PFSK-1 (cell line): ENCODE measurements around the gene MAD1L1.

Experiments used
- FOXP2 ChIP-seq: optimal IDR thresholded peaks from 2 replicates; pipeline ENCODE3; 2011; ENCODE audit warnings: borderline replicate concordance, control low read depth, inconsistent platforms; ENCODE audit not compliant: insufficient read depth; ENCODE audit errors: extremely low read length, extremely low read depth
- POLR2AphosphoS5 ChIP-seq: IDR thresholded peaks from 2 replicates; pipeline ENCODE4 v1.6.1; 2012; ENCODE audit warnings: low read depth, mild to moderate bottlenecking, control low read depth, low read length, moderate library complexity
- SIN3A ChIP-seq: IDR thresholded peaks from 2 replicates; pipeline ENCODE4 v1.6.1; 2012; ENCODE audit warnings: mild to moderate bottlenecking, low read length, moderate library complexity, borderline replicate concordance; ENCODE audit not compliant: insufficient read depth
- TAF1 ChIP-seq: IDR thresholded peaks from 2 replicates; pipeline ENCODE4 v1.6.1; 2012; ENCODE audit warnings: low read length, control low read depth, borderline replicate concordance; ENCODE audit not compliant: insufficient read depth
- TF ChIP-seq, protein P1 (sequence below), 2 experiments: IDR thresholded peaks; 2 replicates each; pipeline versions ENCODE4 v1.6.1 to v1.8.0; 2011 to 2012; ENCODE audit warnings: low read depth in 2 of 2, low read length in 2 of 2, control low read depth in 1 of 2, inconsistent platforms in 1 of 2, mild to moderate bottlenecking in 1 of 2, moderate library complexity in 1 of 2; ENCODE audit not compliant: insufficient read depth in 1 of 2

Gene MAD1L1

DNA sequence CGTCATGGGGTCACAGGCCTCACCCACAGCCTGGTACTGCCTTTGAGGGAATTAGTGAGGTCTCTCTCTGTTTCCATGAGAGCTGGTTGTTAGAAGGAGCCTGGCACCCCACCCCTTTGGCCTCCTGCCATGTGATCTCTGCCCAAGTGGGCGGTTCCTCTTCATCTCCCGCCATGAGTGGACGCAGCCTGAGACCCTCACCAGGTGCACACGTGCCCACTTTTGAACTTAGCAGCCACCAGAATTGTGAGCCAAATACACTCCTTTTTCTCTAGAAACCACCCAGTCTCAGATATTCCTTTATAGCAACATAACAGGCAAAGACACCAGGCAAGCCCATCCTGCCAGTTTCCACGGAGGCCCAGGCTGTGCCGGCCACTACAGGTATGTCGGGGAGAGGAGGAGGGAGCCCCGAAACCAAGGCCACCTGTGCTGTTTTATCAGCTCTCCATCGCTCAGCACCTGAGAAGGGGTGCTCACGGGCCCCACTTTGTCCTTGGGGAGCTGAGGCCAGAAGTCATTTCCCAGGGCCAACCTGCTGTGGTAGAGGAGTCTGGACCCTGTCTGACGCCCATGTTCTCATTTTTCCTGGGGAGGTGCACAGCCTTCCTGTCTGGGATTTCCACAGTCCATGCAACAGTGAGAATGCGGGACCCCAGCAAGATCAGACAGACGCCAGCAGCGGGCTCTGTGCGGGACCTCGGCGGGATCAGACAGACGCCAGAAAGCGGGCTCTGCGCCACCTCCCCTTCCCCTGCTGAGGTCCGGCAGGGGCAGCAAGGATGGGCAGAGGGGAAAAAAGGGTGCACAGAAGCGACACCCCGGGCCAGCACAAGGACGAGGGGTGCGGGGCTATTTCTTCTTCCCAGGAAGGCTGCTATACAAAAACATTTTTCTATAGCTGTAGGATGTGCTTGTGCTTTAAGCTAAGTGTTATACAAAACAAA lies 342.2 kb downstream of the MAD1L1 start:
- TF ChIP-seq, protein P1, sequence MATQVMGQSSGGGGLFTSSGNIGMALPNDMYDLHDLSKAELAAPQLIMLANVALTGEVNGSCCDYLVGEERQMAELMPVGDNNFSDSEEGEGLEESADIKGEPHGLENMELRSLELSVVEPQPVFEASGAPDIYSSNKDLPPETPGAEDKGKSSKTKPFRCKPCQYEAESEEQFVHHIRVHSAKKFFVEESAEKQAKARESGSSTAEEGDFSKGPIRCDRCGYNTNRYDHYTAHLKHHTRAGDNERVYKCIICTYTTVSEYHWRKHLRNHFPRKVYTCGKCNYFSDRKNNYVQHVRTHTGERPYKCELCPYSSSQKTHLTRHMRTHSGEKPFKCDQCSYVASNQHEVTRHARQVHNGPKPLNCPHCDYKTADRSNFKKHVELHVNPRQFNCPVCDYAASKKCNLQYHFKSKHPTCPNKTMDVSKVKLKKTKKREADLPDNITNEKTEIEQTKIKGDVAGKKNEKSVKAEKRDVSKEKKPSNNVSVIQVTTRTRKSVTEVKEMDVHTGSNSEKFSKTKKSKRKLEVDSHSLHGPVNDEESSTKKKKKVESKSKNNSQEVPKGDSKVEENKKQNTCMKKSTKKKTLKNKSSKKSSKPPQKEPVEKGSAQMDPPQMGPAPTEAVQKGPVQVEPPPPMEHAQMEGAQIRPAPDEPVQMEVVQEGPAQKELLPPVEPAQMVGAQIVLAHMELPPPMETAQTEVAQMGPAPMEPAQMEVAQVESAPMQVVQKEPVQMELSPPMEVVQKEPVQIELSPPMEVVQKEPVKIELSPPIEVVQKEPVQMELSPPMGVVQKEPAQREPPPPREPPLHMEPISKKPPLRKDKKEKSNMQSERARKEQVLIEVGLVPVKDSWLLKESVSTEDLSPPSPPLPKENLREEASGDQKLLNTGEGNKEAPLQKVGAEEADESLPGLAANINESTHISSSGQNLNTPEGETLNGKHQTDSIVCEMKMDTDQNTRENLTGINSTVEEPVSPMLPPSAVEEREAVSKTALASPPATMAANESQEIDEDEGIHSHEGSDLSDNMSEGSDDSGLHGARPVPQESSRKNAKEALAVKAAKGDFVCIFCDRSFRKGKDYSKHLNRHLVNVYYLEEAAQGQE (IDR thresholded peaks at IDR 0.05; ENCODE audit: insufficient read depth in 1 of 2, low read depth in 2 of 2, low read length in 2 of 2): no peak
- TF ChIP-seq TAF1 (no peak), SIN3A (no peak), FOXP2 (no peak), POLR2AphosphoS5 (no peak)

DNA sequence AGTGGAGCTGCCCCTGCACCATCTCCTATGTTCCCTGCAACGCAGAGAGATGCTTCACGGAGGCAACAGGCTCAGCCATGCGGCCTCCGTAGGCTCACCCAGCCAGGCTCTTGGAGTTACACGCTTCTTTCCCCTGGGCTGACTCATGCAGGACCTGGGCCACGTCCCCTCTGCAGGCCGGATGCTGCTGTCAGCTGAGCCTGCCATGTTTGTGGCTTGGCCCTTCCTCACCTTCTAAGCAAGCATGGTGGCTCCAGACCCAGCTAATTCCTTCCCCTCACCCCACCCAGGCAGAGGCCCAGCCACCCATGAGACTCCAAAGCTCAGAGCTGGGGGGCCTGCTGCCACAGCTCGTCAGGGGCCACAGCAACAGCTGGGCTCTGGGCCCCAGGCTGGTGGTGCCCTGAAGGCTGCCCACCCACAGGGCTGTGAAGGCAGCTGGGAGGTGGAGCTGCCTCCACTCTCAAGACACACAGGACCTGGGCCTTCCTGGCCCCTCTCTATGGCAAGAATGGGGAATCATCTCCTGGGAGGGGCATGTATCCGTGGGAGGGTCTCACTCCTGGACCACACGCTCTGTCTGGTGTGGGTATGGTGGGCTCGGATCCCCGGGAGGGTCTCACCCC lies 343.1 kb downstream of the MAD1L1 start:
- TF ChIP-seq FOXP2: no peak
- no peak for TF ChIP-seq SIN3A
- TF ChIP-seq, protein P1 (IDR thresholded peaks at IDR 0.05; ENCODE audit: insufficient read depth in 1 of 2, low read depth in 2 of 2, low read length in 2 of 2): no peak
- no peak for TF ChIP-seq TAF1
- TF ChIP-seq POLR2AphosphoS5: no peak

DNA sequence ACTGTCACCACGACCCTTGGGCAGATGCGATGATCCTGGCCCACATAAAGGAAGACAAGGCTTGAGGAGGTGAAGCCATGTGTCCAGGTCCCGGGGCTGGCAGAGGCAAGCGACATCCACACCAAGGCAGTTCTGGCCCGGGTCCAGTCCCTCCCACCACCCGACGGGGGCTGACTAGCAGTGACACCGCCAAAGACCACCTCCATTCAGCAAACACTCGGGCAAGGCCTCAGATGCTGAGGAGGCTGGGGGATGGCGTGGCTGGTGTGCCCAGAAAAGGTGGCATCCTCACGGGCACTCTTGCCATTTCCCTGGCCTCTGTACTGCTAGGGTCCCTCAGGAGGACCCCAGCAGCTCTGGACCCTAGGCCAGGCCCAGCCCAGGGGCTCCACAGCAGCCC lies 343.7 kb downstream of the MAD1L1 start:
- TF ChIP-seq POLR2AphosphoS5: no peak
- TF ChIP-seq, protein P1 (IDR thresholded peaks at IDR 0.05; ENCODE audit: insufficient read depth in 1 of 2, low read depth in 2 of 2, low read length in 2 of 2): no peak

DNA sequence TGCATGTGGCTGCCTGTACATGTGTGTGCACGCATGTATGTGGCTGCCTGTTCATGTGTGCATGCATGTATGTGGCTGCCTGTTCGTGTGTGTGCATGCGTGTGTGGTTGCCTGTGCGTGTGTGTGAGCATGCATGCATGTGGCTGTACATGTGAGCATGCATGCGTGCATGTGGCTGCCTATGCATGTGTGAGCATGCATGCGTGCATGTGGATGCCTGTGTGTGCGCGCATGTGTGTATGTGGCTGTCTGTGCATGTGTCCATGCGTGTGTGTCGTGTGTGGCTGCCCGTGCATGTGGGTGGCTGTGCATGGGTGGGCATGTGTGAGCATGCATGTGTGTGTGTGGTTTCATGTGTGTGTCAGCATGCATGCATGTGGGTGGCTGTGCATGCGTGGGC lies 344.3 kb downstream of the MAD1L1 start:
- no peak for TF ChIP-seq TAF1
- TF ChIP-seq, protein P1 (IDR thresholded peaks at IDR 0.05; ENCODE audit: insufficient read depth in 1 of 2, low read depth in 2 of 2, low read length in 2 of 2): no peak
- TF ChIP-seq POLR2AphosphoS5: no peak
- no peak for TF ChIP-seq FOXP2
- no peak for TF ChIP-seq SIN3A
